Eye (tissue), 1 donor: ENCODE measurements around the gene CLPSL2.

ENCODE experiments used
- DNase-seq: peaks from one replicate; pipeline ENCODE4 v3.0.0-alpha.2; 2015

Gene CLPSL2

DNA sequence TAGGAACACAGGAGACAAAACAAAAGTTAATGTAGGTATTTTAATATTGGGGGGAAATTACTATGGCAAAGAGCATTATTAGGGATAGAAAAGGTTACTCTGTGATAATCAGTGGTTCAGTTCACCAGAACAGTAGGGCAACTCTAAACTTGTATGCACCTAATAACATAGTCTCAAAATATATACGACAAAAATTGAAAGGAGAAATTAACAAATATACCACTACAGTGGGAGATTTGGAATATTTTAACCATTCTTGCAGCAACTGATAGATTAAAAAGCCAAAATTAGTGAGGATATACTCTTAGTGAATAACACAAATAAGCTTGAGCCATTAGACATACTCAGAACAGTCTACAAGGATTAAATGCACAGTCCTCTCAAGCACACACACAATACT lies 28.5 kb upstream of the CLPSL2 start:
- no peak for DNase-seq

DNA sequence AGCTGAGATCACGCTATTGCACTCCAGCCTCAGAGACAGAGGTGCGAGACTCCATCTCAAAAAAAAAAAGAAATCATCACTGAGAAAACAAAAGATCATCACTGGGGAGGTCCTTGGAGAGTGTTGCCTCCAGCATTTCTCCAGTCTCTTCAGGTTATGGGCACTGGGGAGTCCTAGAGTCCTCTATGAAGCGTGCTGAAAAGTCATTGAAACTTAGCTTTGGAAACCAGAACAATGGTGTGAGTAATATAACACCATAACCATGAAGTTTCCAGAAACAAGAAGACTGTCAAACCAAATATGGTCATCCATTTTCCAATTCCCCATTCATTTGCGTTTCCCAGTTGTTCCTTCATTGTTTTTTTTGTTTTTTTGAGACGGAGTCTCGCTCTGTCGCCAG lies 25.8 kb upstream of the CLPSL2 start:
- DNase-seq = no peak

DNA sequence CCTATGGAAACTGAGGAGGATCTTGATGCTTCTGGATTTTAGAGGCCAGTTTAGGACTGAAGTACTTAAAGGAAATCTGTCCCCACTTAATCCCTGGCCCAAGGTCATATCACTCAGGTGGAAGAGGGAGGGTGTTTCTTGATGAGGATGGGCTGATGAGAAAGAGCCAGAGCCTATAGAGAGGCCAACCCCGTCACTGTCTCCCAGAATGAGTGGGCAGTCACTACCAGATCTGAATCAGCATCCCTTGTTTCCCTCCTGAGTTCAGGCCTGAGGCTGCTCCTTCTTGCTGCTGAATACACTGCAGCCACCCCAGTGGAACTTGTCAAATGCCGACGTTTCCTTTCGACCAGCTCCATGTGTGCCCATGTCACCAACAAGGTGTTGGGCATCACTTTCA lies 24.8 kb upstream of the CLPSL2 start:
- no peak for DNase-seq

DNA sequence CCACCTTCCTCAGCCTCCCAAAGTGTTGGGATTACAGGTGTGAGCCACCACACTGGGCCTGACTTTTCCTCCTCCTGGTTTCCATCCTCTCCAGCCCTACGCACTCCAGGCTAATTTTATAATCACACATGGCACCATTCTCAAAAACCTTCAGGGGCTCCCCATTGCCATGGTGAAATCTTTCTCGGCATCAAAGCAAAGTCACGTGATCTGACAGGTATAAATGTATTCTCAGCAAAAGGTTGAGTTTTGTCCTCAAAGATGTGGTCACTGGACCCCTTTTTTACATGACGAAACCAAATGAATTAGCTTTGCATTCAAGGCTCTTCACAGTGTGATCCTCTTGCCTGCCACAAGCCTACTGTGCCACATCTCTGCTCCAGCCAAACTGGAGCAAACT lies 24.1 kb upstream of the CLPSL2 start:
- DNase-seq = no peak

DNA sequence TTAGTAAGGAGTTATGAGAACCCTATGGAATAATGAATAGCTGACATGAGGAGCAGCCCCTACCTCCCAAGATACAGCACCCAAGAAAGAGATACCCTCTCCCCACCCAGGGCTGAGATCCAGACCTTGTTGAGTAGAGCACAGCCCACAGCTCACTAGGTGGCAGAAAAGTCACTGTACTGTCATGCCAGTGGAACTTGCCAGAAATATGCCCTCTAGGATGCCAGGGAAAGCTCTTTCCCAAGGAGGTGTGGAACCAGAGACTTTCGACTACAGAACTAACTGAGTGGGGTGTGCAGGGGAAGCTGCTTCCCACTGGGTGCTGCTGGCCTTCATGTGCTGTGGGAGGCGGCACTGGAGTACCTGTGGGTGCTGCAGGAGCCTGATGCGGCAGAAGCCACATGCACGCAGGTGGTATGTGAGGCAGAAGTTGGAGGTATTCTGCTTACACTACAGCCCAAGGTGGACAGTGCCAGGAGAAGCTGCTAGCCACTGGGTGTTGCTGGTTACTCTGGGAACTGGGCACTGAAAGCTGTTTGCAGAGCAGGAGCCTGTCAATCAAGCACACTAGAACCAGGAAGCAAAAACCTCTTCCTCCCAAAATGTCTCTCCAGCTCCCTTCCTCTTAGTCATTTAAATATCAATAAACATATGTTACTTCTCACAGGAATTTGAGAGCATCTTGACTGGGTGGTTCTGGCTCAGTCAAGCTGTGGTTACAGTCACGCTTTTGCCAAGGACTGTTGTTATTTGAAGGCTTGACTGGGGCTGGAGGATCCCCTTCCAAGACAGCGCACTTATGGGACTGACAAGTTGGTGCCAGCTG lies 21.7 kb upstream of the CLPSL2 start:
- no peak for DNase-seq

DNA sequence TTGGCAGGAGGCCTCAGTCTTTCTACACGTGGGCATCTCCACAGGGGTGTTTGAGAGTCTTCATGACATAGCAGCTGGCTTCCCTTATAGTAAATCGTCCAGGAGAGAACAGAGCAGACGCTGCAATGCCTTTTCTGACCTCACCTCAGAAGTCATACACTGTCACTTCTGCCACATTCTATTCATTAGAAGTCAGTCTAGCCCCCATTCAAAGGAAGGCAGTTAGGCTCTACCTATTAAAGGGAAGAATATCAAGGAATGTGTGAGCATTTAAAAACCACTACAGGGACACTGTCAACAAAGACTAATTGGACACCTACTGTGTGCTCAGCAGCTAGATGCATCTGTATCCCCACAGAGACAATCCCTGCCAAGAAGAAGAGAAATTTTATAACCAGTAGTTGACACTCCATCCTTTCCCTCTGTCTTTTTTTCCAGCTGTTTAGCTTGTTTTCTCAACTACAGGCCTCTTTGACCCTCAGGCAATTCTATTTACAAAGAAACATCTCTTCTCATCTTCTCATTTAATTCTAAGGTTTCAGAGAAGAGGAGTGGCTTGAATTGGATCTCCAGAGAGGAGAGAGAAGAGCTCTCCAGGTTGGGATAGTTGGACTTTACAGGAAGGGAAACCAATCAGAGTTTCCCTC lies 21.0 kb upstream of the CLPSL2 start:
- DNase-seq = no peak

DNA sequence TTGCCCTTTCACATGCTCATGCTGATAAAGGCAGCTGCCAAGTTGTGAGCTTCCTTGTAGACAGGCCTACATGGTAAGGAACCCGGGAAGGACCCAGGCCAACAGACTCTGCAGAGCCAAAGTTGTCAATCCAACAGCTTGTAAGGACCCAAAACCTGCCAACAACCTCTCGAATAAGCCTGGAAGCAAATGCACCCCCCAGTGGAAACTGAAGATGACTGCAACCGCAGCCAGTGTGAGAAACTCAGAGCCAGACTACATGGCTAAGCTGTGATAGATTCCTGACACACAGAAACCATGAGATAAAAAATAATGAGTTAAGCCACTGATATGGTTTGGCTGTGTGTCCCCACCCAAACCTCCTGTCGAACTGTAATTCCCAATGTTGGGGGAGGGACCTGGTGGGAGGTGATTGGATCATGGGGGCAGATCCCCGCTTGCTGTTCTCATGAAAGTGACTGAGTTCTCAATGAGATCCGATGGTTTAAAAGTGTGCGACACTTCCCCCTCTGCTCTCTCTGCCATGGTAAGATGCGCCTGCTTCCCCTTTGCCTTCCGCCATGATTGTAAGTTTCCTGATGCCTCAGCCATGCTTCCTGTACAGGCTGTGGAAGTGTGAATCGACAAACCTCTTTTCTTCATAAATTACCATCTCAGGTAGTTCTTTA lies 18.8 kb upstream of the CLPSL2 start:
- DNase-seq = peak; percentile 33

DNA sequence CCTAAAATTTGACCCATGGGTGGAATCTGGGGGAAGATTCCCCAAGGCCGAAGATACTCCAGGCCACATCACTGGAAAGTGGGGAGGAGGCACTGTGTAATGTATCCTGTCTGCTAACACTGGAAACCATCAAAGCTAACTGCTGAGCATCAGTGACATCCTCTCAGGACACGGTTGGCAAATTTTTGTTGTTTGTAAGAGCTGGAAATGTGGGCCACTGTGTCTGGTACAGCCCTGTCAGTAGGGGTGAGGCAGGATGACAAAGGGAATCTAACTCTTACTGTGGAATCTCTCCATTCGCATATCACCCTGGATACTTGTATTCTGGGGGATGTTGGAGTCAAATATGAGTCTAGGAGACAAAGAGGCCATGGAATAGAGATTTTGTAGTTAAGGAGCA lies 17.0 kb upstream of the CLPSL2 start:
- no peak for DNase-seq

DNA sequence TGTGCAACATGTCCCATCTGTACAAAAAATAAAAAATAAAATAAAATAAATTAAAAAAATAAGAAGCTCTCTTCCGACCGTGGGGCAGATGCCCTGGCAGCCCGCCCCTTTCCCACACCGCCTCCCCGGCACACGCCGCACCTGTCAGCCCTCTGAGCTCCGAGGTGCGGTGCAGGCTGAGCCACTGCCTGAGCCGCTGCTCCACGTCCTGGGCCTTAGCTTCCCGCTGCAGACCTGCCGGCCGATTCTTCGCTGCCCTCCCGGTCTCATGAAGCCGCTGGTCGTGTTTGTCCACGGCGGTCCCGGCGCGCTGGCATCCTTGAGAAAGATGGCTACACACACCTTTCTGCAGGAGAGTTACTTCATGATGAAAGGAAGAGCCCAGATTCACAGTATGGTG lies 10.7 kb upstream of the CLPSL2 start:
- DNase-seq = no peak

DNA sequence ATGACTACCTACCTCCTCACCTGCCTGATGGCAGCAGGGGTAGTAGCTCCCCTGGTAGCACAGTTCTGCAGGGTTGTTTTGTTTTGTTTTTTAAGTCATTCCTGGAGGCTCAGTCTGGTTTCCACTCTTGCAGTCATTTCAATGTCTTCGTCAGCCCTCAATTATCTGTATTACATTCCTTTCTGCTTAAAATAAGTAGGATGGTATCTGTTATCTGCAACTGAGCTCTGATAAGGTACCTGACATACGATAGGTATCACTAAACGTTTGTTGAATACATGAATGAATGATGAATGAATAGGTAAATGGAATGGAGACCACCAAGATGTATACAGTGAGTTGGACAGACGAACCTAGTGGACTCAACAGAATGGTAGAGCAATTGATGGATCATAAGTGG lies 7.2 kb upstream of the CLPSL2 start:
- DNase-seq = no peak

DNA sequence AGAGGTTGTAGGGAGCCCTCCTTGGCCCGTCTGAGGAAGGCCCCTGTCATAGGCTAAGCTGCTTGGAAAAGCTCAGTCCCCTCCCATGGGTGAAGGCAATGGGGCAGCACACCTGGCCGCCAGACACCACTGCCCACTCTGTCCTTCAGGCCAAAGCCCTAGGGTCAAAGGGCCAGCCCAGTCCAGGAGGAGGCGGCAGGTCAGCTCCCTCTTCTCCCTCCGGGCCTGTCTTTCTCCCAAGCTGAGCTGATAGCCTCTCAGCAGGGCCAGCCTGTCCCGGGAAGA lies 5.1 kb upstream of the CLPSL2 start:
- no peak for DNase-seq

DNA sequence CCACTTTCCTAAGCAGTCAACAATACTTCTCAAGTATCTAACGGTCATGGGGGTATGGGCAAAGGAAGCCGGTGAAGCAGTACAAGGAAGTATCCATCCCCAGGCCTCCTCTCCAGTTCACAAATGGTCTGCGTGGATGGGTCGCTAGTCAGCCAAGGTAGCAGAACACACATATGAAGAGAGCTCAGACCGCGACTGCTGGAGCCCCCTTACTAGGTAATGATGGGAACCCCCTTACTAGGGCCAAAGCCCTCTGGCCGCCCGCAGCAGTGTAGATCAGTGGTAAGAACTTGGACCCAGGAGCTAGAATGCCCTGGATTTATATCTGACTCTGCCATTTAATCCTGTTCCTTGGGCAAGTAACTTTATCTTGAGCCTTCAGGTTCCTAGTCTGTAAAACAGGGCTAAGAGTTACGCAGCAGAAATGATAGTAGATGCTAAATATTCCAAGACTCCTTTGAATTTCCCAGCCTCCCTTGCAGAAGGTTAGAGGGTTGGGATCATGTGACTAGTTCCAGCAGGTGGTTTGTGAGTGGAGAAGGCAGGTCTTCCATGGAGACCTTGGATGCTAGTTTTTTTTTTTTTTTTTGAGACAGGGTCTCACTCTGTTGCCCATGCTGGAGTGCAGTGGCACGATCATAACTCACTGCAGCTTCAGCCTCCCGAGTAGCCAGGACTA lies 2.1 kb upstream of the CLPSL2 start:
- DNase-seq = no peak

DNA sequence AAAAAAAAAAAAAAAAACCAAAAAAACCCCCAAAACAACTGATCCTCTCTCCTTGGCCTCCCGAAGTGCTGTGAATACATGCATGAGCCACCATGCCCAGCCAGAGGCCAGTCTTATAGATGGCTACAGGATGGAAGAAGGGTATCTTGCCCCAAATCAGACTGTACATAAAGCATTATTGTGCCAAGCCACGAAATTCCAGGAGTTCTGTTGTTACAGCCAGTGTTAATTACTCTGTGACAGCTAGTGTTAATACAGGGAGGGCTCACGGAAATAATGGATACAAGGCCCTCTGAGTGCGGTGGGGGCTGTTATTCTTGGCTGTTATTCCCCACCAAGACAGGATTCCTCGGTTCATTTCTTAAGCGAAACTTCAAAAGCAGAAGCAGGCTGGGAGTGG lies 1.4 kb upstream of the CLPSL2 start:
- no peak for DNase-seq

DNA sequence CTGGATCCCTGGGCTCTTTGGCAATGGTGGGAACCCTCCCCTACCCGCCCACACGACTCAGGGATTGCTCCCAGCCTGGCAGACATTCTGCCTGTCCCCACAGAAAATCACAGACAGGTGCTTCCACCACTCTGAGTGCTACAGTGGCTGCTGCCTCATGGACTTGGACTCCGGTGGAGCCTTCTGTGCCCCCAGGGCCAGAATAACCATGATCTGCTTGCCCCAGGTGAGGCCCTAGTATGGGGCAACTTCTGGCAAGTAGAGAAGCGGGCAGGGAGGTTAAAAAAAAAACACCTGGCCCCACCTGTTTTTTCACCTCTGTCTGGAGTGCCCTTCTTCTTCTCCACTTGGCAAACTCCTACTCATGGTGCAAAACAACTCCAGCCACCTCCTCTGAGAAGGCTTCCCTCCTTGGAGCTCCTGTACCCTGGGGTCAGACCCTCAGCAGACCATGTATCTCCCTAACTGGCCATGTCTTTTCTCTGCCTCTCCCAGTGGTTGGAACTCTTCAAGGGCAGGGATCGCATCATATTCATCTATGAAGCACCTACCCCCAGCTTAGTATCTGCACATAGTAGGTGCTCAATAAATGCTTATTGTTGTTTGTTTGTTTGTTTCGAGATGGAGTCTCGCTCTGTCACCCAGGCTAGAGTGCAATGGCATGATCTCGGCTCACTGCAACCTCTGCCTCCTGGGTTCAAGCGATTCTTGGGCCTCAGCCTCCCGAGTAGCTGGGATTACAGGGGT lies 1.1 kb downstream of the CLPSL2 start:
- no peak for DNase-seq

DNA sequence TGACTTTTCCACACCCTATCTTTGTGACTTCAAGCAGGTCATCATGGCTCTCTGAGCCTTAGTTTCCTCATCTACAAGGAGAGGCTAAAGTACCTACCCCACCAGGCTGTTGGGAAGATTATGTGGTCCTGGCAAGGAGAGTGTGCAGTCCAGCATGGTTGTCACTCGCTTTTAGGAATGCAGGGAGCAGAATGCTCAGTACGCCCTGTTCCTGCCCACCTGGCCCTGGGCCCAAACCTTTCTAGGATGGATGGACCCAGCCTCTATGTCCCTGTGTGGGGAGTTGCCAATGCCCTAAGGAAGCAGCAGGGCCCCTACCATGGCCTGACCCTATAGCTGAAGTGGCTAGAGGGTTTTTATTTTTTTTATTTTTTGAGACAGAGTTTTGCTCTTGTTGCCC lies 2.0 kb downstream of the CLPSL2 start:
- no peak for DNase-seq

DNA sequence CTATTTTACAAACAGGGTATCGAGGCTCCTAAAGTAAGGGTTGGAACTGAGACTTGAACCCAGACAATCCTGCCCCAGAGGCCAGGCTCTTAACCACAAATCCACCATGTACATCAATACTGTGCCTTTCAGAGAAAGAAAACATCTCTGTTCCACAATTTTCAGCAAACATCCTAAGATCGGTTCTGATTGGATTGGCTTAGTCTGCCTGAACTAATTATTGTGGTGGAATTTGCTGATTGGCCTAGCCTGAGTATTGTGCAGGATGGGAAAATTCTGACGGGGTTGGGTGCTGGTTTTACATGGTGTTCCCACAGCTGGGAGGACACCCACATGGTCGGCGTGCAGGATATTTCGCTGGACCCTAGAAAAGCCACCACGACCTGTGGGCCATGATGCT lies 4.3 kb downstream of the CLPSL2 start, which contains the start of gene CLPSL1:
TSS of gene CLPSL1 (plus strand) at position 301 of the 400 bp plus-strand sequence. CDS start at position 393, 92 bp downstream.
- DNase-seq = no peak

DNA sequence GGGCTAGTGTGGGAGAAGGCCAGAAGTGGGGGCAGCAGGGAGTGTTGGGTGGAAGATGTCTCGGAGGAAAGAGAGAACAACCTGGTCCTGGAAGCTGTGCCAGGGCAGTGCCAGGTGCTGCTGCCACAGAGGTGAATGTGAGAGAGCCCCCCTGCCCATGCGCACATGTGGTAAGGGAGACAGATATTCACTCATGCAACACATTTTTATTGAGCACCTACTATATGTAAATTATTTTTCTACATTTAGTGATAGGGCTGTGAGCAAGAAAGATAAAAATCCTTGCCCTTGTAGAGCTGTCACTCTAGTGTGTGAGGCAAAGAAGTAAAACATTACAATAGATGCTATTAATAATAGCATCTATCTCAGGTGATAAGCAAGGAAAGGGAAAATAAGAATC lies 4.9 kb downstream of the CLPSL2 start:
- no peak for DNase-seq

DNA sequence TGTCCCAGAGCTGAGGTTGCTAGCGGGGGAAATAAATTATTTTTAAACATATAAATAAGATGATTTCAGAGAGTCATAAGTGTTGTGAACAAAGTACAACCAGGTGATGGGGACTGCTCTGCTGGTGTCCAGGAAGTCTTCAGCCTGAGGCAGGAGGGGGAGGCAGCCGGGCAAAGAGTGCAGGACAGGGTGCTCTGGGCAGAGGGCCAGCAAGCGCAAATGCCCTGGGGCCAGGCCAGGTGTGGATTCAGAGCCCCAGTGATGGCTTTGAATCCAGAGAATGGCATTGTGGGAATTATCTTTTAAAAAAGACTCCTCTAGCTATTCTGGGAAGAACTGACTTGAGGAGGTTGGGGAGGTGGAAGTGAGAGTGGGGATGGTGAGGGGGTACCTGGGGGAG lies 6.0 kb downstream of the CLPSL2 start:
- DNase-seq = no peak

DNA sequence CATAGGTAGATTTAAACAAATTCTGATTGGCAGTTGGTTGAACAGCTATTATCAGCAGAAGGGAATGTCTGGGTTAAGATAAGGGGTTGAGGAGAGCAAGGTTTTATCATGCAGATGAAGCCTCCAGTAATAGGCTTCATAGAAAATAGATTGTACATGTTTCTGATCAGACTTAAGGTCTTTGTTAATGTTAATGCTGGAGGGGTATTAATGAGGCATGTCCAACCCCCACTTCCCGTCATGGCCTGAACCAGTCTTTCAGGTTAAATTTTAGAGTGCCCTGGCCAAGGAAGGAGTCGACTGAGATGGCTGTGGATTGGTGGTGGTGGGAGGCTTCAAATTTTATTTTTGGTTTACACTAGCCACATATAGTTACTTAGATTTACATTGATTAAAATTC lies 7.8 kb downstream of the CLPSL2 start:
- no peak for DNase-seq

DNA sequence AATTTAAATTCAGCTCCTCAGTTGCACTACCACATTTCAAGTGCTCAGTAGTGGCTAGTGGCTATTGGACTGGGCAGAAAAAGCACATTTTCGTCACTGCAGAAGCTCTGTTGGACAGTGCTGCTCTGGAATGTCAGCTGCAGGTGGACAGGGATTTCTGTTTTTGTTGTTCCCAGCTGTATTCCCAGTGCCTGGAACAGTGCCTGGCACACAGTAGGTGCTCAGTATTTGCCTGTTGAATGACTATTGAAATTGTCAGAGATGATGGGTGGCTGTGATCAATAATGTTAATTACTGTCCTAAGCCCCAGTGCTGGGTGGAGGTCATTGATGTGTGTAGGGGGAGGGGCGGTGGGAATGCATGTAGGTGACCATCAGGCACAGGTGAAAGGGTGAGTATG lies 9.9 kb downstream of the CLPSL2 start:
- DNase-seq = no peak

DNA sequence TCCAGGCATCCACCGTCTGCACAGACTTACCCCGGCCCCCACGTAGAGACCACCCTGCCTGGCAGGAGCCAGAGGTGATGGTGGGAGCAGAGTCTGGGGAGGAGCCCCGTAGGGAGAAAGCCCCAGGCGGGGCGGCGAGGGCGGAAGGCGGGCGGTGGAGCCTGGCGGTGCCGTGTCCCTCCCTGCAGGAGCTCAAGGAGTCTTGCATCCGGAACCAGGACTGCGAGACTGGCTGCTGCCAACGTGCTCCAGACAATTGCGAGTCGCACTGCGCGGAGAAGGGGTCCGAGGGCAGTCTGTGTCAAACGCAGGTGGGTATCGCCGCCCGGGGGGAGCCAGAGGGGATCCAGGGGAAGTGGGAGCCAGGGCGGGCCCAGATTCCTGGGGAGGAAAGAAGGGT lies 10.4 kb downstream of the CLPSL2 start:
- no peak for DNase-seq

DNA sequence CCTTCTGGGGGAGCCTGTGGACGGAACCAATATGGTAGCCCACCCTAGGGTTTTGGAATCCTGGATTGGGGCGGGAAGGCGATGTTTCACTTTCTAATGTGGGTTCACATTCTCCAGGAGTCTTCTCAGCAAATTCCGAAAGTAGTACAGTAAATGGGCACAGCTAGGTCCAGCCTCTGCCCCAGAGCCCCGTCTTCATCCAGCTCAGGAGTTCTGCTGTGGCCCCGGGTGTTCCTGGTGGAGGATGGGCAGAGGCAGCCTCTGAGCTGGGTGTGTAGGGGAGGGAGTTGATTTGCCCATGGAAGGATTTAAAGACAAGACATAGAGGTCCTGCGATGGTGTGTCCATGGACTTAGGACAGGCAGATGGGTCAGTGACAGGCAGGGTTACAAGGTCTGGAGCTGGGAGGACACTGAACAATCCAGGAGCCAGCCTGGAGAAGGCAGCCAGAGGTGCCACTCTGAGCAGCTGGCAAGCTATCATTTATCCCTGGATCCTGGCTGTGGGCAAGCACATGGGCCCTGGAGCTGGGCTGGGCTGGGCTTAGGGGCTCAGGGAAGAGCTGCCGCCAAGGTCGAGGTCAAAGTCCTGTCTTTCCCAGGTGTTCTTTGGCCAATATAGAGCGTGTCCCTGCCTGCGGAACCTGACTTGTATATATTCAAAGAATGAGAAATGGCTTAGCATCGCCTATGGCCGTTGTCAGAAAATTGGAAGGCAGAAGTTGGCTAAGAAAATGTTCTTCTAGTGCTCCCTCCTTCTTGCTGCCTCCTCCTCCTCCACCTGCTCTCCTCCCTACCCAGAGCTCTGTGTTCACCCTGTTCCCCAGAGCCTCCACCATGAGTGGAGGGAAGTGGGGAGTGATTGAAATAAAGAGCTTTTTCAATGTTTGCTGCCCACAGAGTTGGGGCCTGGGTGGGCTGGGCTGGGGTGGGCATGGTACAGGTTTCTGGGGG lies 11.1 kb downstream of the CLPSL2 start:
- DNase-seq = no peak
